Upper lobe of left lung (tissue), 4 donors: ENCODE data around the gene VOPP1.

Experiments
- CTCF ChIP-seq, 6 experiments: fragments of 450-650 bp in 4 of 6; fragments of 200-600 bp in 2 of 6; sonication (generic) in 2 of 6; IDR thresholded peaks; one replicate each; pipeline ENCODE4 v1.5.1; 2016 to 2019; ENCODE audit warnings: antibody characterized with exemption in 6 of 6
- POLR2A ChIP-seq, 4 donors: fragments of 450-650 bp; IDR thresholded peaks; one replicate each; pipeline ENCODE4 v1.5.1; 2016 to 2017; ENCODE audit warnings: antibody characterized with exemption in 4 of 4, mild to moderate bottlenecking in 2 of 4

GRCh38 chr7:55533729-55534080, 38.6 kb downstream of the VOPP1 start:
- TF ChIP-seq CTCF (IDR thresholded peaks at IDR 0.05) (no peak), POLR2A (IDR thresholded peaks at IDR 0.05) (no peak)
